Skeletal muscle cell (primary cell): Measurements from ENCODE around the gene RHOBTB3.
"Not testable (repeated sequence)": the region's sequence is repeated elsewhere in the genome, so short reads cannot be mapped to it uniquely, and the experiment has no call there.

Experiments used
- DNase-seq: peaks from one replicate; pipeline ENCODE4 v3.0.0-alpha.2; 2010; ENCODE audit warnings: low read depth
- H3K4me3 ChIP-seq: 2 replicates; pipeline ENCODE4 v1.5.1; 2011; ENCODE audit warnings: low read depth, mild to moderate bottlenecking, control low read depth, low read length, moderate library complexity

RHOBTB3 gene, protein sequence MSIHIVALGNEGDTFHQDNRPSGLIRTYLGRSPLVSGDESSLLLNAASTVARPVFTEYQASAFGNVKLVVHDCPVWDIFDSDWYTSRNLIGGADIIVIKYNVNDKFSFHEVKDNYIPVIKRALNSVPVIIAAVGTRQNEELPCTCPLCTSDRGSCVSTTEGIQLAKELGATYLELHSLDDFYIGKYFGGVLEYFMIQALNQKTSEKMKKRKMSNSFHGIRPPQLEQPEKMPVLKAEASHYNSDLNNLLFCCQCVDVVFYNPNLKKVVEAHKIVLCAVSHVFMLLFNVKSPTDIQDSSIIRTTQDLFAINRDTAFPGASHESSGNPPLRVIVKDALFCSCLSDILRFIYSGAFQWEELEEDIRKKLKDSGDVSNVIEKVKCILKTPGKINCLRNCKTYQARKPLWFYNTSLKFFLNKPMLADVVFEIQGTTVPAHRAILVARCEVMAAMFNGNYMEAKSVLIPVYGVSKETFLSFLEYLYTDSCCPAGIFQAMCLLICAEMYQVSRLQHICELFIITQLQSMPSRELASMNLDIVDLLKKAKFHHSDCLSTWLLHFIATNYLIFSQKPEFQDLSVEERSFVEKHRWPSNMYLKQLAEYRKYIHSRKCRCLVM

DNA sequence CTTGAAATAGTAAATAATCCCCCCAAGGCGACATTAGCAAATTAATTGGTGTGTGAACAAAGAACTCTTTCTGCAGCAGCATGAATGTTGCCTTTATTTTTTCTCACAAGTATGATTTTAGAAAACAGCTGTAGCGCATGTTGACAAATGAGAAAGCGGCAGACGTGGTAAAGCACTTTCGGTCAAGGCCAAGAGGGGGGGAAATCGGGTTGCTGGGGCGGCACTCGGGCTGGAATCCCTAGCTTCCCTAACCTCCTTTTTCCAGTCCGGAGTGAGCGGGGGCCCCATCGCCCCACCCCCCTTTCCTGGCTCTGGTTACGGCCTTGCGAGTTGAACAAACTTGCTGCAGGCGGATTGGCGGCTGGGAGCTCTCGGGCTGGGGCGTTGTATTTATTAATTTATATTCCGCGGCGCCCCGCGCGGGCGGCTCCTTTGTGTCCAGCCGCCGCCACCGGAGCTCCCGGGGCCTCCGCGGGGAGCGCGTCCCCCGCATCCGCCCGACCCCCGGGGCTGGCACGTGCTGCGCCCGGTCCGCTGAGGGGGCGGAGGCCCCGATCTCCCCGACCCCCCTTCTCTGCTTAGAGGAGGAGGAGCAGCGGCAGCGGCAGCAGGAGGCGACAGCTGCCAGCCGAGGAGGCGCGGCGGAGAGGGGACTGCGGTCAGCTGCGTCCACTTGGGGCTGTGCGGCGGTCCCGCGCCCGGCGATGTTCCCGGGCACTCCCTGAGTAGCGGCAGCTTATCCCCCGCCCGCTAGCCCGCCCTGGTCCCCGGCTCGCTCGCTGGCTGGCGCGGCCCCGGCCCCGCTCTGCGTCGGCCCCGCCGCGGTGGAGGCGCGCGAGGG, at the start of gene RHOBTB3:
Gene RHOBTB3 (plus strand): TSS at position 607 of the 841 bp plus-strand sequence. CDS start 347 bp downstream, outside the sequence.
- peak; percentile 83 for DNase-seq
- peak within 1 kb of the TSS; percentile 92 for H3K4me3 ChIP-seq

DNA sequence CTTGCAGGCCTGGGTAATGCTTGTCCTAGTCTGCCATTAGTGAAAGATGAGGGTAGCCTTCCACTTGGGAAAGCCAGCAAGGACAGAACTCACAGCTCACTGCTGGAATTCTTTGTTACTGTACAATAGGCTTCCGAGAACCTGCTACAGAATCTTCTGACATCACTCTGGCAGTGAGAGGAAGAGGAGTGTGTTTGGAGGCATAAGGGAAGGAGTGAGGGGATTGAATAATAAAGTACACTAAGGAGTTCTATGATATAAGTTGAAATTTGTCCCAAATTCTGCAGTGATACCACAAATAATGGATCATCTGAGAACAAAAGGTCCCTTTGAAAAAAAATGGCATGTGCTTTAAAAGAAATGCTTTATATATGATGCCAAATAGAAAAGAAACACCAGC, 48.2 kb upstream of the RHOBTB3 start, which contains the start of gene SPATA9:
Gene SPATA9 (minus strand): TSS at position 101 of the 400 bp plus-strand sequence. CDS start 137 bp downstream, outside the sequence.
- no peak within 1 kb of the TSS for H3K4me3 ChIP-seq

DNA sequence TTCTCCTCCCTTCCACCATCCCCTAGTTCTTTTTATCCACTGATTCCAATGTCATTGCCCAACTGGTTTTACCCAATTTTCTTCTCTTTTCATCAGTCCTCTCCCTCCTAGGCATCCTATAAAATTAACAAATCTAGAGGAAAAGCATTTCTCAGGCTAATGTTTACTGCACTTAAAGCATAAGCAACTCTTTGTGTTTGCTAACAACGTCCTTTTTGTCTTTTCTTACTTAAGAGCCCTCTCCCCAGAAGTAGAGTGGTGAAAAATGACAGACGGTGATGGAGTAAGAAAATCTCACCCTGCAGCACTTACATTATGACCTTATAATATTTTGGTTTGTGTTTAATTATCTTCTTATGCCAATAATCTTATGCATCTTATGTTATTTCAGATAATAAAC, 46.8 kb upstream of the RHOBTB3 start:
- H3K4me3 ChIP-seq, result no peak overlapping the region
- DNase-seq, result no peak

More for the DNA sequence above, 48.2 kb upstream of the RHOBTB3 start, which contains the start of gene SPATA9:
- DNase-seq, result no peak

DNA sequence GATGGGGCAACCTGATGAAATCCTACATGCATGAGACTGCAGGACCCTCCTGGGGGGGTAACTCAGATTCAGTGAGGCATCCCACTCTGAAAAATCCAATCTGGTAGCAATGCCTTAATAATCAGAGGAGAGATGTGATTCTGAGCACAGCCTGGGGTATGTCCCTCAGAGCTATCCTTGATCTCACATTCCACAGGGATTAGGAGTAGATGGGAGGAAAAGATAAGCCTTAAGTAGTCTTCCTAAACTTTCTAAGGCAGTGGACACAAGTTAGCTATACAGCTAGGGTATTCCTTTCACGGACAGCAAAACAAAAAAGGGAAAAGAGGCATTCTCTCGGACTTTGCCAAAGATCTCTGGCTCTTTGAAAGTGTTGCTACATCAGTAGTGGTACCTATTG, 44.5 kb upstream of the RHOBTB3 start:
- no peak for DNase-seq
- H3K4me3 ChIP-seq, result no peak overlapping the region

DNA sequence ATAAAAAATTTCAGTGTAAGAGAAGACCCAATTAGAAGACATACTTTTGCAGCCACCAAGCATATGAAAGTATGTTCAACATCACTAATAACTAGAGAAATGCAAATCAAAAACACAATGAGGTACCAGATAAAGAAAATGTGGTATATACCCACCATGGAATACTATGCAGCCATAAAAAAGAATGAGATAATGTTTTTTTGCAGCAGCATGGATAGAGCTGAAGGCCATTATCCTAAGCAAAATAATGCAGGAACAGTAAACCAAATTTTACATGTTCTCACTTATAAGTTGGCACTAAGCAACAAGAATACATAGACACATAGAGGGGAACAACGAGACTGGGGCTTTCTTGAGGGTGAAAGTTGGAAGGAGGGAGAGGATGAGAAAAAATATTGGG, 41.5 kb upstream of the RHOBTB3 start:
- H3K4me3 ChIP-seq, result no peak overlapping the region
- DNase-seq, result no peak

DNA sequence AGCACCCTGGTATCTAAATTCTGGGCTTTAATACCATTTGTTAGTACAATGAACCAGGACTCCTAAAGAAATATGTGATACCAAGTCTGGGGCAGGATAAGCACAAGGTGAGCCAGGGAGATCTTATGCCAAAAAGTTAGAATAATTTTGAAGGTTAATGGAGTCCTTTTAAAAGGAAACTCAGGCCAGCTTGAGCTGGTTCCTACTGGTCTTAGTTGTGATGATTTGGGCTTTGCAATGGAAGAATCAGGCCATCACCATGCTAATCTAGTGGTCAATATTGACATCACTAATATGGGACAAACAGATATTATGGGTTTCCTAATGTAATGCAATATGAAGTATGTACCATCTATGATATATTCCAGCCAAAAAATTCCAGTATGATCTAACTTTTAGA, 40.8 kb upstream of the RHOBTB3 start:
- H3K4me3 ChIP-seq, result no peak overlapping the region
- no peak for DNase-seq

DNA sequence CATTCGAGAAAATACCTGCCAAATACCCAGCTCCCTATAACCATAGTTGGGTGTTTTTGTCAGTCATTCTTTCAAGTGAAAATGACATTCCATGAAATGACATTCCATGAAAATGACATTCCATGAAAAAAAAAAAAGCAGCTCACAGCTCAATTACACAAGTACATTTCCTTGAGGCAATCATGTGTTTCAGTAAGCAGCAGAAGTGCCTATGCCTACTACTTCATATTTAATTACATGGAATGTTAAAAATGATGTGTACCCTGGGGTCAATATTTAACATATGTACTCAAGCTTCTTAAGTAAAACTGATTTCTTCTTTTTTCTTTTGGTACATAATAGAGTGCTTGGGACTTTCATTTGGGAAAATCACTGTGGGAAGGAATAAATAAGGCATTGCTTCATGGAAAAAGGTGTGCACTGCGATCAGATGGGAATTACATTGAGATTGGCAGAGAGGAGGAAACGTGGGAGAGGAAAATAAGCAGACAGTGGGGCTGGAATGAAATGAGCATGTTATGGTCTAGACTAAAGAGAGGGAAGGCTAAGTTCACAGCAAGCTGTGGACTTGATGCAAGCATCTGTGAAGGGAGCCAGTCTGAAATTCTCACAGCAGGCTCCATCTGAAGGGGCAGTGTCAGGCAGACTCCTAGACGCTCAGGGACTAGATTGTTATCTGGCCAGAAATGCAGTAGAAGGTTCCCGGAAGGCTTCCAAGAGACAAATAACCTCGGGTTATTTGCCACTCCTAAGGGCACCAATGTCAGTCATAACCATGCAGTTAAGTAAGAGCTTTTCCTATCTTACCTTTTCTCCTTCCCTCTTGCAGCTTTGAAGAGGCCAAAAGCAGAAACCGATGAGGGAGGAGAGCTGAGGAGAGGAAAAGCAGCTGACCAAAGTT, 33.1 kb upstream of the RHOBTB3 start:
- DNase-seq, result no peak

DNA sequence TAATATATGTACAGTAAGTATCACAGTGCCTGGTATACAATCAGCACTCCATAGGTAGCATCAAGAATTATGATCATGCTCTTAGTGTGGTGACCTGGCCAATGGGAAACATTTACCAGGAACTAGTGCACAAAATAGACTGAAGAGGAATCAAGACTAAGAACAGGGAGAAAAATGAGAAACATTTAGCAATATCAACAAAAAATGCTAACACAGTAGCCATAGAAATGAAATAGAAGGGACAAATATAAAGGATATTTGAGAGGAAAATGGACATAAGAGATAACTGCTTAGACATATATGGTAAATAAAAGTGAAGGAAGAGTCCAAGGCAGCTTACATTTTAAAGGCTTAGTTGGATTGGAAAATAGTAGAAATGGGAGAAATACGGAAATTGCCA, 31.8 kb upstream of the RHOBTB3 start:
- H3K4me3 ChIP-seq, result no peak overlapping the region
- DNase-seq, result no peak

More for the DNA sequence above, 33.1 kb upstream of the RHOBTB3 start:
- no peak overlapping the region for H3K4me3 ChIP-seq

DNA sequence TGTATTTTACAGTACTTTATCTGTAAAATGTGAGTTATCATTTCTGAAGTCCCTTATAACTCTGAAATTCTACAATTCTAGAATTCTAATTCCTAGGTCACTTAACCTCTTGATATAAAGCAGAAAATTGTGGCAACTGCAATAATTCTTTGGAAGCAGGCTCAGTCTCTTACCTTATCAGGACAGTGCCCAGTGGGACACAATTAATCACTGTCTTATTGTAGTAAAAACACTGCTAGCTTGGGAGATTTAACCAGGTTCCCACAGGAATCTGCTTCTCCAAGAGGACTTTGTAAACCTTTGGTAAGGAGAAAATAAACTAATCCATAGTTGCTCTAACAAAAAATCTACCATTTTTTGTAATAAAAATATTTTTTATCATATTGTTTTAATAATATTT, 30.1 kb upstream of the RHOBTB3 start:
- no peak for DNase-seq
- H3K4me3 ChIP-seq, result no peak overlapping the region

DNA sequence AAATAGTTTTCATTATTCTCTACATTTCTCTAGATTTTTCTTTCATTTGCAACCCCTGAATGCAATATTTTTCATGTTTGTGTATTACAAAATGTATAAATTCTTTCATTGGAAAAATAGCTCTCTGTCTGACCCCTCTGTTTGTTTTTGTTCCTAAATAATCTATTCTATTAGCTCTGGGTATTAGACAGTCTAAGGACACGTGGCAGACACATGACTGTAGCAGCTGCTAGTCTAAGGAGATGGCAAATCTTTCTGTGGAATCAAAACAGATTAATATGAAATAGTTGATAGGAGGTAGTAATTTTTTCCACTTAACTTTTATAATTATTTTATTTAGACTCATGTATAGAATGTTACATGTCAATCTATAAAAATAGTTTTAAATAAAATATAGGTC, 27.0 kb upstream of the RHOBTB3 start:
- H3K4me3 ChIP-seq, result no peak overlapping the region
- DNase-seq, result no peak

DNA sequence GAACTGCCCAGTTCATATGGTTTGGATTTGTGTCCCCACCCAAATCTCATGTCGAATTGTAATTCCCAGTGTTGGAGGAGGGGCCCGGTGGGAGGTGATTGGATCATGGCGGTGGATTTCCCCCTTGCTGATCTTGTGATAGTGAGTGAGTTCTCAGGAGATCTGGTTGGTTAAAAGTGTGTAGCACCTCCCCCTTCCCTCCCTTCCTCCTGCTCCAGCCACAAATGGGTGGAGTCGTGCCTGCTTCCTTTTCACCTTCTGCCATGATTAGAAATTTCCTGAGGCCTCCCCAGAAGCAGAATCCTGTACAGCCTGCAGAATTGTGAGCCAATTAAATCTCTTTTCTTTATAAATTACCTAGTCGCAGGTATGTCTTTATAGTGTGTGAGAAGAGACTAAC, 24.9 kb upstream of the RHOBTB3 start:
- not testable (repeated sequence) for DNase-seq

DNA sequence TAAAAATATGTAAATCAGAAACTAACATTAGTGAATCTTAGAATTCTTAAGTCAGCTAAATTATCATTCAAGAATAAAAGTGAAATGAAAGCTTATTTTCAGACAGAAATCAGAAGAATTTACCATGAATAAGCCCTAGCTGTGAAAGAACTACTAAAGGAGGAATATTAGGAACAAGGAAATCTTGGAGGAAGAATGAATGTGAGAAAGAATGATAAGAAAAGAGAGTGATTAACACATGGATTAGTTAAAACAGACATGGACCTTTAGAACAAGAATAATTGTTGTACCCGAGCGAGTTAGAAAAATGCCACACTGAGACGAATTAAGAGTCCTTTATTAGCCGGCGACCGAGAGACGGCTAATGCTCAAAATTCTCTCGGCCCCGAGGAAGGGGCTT, 24.1 kb upstream of the RHOBTB3 start:
- no peak for DNase-seq
- H3K4me3 ChIP-seq, result no peak overlapping the region

More for the DNA sequence above, 24.9 kb upstream of the RHOBTB3 start:
- not testable (repeated sequence) for H3K4me3 ChIP-seq

DNA sequence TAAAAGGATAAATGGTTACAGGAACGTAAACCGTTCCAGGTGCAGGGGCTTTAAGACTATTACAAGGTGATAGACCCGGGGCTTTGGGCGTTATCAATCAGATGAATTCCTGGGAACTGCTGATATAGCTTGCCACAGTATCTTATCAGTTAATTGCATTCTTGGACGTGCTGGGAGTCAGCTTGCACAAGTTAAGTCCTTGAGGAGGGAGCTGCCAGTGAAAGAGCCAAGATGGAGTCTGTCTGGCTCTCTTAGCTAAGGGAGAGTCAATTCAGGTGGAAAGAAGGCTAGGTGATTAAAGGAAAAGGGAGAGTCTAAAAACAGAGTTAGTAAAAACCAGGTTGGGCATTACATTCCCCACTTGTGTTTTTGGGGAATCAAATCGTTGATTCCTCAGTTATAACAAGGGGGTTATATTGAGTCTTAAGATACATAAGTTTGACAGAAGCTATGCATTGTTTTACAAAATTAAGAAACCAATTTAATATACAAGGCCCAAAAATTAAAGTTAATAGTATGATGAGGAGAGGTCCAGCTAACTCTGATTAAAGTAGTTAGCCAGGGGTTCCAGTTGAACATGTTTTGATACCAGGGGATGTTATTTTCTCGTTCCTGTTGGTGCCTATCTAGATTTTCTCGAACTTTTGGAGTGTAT, 23.5 kb upstream of the RHOBTB3 start:
- not testable (repeated sequence) for DNase-seq, H3K4me3 ChIP-seq

DNA sequence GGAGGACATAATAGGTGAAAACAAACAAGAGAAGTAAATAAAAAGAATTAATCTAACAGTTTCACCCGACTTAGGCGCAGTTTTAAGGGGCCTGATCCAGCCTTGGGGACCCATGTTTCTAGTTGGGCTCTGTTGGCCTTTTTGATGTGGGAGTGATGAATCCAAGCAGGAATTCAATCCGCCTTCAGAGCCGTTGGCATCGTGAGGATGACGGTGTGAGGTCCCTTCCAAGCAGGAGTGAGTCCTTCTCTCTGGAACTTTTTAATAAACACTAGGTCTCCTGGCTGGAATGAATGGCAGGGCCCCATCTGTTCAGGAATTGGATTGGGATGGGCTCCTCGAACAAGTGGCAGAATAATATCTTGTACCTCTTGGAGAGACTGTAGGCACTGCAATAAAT, 22.3 kb upstream of the RHOBTB3 start:
- no peak overlapping the region for H3K4me3 ChIP-seq
- no peak for DNase-seq

DNA sequence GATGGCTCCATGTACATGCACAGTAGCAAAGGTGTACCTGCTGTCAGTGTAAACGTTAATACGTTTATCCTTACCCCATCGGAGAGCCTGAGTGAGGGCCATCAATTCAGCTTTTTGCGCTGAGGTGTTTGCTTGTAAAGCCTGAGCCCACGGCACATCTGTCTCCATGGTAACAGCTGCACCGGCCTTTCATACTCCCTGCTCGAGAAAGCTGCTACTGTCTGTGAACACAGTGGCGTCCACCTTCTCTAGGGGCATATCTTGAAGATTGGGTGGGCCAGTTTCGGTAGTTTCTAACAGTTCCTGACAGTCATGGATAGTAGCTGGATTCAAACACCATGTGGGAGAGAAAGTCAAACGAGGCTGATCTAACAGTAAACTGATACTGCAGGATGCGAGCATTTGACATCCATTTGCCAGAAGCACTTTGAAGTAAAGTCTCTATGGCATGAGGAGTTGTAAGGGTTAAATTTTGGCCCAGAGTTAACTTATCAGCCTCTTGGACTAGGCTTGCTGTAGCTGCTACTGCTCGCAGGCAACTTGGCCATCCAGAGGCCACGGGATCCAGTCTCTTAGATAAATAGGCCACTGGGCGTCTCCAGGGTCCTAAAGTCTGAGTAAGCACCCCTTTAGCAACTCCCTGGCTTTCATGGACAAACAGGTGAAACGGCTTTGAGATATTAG, 21.0 kb upstream of the RHOBTB3 start:
- no peak for DNase-seq

DNA sequence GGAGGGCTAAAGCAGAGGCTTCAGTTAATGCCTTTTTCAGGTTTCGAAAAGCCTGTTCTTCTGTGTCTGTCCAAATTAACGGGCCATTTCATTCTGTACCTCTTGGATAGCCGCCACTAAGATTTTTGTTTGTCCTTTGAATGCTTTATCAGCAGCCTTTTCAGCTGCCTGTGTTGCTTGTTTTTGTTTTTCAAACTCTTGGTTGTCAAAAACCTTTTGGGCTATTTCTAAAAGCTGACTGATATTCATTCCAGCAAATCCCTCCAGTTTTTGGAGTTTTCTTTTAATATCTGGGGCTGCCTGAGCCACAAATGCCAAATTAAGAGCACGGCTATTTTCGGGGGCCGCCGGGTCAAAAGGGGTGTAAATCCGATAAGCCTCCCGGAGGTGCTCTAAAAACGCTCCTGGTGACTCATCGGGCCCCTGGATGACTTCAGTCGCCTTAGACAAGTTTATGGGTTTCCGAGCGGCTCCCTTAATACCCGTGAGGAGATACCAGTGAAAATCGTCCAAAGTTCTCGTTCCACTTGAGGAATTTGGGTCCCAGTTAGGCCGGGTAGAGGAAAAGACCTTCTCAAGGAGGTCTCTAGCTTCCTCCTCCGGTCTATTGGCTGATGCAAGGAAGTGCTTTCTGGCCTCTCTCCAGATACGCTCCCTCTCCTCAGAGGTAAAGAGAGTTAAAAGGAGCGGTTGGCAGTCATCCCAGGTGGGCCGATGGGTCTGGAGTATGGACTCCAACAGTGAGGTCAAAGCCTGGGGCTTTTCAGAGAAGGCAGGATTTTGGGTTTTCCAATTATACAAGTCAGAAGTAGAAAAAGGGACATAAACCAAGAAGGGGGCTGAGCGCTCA, 20.3 kb upstream of the RHOBTB3 start:
- not testable (repeated sequence) for H3K4me3 ChIP-seq, DNase-seq

More for the DNA sequence above, 21.0 kb upstream of the RHOBTB3 start:
- no peak overlapping the region for H3K4me3 ChIP-seq
